HCT116 (cell line): ENCODE measurements around the gene SLC16A11. TPM values are rescaled to one million over a fixed set of nuclear protein-coding genes. Genes with fewer than 3 reads are reported as not detected.
A peak's percentile ranks its signal among the peaks of the same experiment; 100 is the strongest.

Source experiments
- ATAC-seq: fragments of 200-7000 bp; cut with Tn5 transposase; 2 replicates; pipeline ENCODE4 v1.9.1; 2020; ENCODE audit warnings: mild to moderate bottlenecking, moderate library complexity
- BruUV-seq: library from RNA; stranded (reverse); fragments of 400-500 nt; replicated peaks from 2 replicates; lab custom pipeline; 2021; lab: Mats Ljungman, UMichigan
- CTCF ChIA-PET: fragments of 300-600 bp; sonication (Branson Sonifier 250); formaldehyde crosslinking; loops from one replicate; lab custom pipeline; 2021; ENCODE audit warnings: antibody characterized with exemption; lab: Charles Lee
- POLR2A ChIA-PET: fragments of 300-600, 350-600 bp; sonication (Branson Sonifier 250); formaldehyde crosslinking; loops from one replicate; lab custom pipeline; 2021; ENCODE audit warnings: antibody characterized with exemption; lab: Charles Lee
- RAD21 ChIA-PET, 2 experiments: fragments of 300-600 bp; sonication (Branson Sonifier 250); formaldehyde crosslinking; loops; one replicate each; lab custom pipeline; 2023; ENCODE audit warnings: low total read pairs in 2 of 2; ENCODE audit not compliant: uncharacterized antibody in 2 of 2, unreplicated experiment in 2 of 2, low non-redundant PET in 1 of 2; lab: Charles Lee
- DNase-seq: peaks from one replicate; pipeline ENCODE4 v3.0.0-alpha.2; 2010; ENCODE audit warnings: low read depth, low spot score
- H2AFZ ChIP-seq: fragments of 200-600 bp; shearing (Covaris generic), sonication (generic); 2 replicates; pipeline ENCODE4 v1.6.1; 2017; ENCODE audit warnings: low read depth, mixed run types, mixed read lengths, antibody characterized with exemption, low read length; ENCODE audit not compliant: poor library complexity, severe bottlenecking
- H3K27ac ChIP-seq: 2 replicates; pipeline ENCODE4 v1.5.1; 2012; ENCODE audit warnings: low read depth, low read length
- H3K27me3 ChIP-seq: fragments of 200-600 bp; sonication (generic); 2 replicates; pipeline ENCODE4 v1.6.1; 2016; ENCODE audit warnings: mixed run types, low read length, mixed read lengths; ENCODE audit not compliant: insufficient read depth
- H3K36me3 ChIP-seq, 2 experiments: fragments of 200-500 bp in 1 of 2; fragments of 200-600 bp in 1 of 2; sonication (Bioruptor generic) in 1 of 2; sonication (generic) in 1 of 2; 2 replicates each; pipeline versions ENCODE4 v1.5.1 to v1.6.1; 2014 to 2016; ENCODE audit warnings: low read length in 2 of 2, inconsistent platforms in 1 of 2, mixed read lengths in 1 of 2, mixed run types in 1 of 2; ENCODE audit not compliant: insufficient read depth in 2 of 2, control insufficient read depth in 1 of 2
- H3K4me1 ChIP-seq, 2 experiments: fragments of 200-600 bp in 1 of 2; sonication (generic) in 1 of 2; 2 replicates each; pipeline versions ENCODE4 v1.5.1 to v1.6.1; 2012 to 2017; ENCODE audit warnings: low read length in 2 of 2, inconsistent platforms in 1 of 2, mild to moderate bottlenecking in 1 of 2, mixed read lengths in 1 of 2, mixed run types in 1 of 2, moderate library complexity in 1 of 2; ENCODE audit not compliant: insufficient read depth in 2 of 2, control insufficient read depth in 1 of 2
- H3K4me2 ChIP-seq: fragments of 200-600 bp; sonication (generic); 2 replicates; pipeline ENCODE4 v1.6.1; 2017; ENCODE audit warnings: mixed run types, low read length, mixed read lengths
- H3K4me3 ChIP-seq, 2 experiments: fragments of 200-600 bp in 1 of 2; sonication (generic) in 1 of 2; replicated peaks in 1 of 2; 2 replicates each; pipeline ENCODE4 v1.5.1; 2011 to 2016; ENCODE audit warnings: low read length in 2 of 2, control low read depth in 1 of 2, low read depth in 1 of 2, mild to moderate bottlenecking in 1 of 2, mixed read lengths in 1 of 2, mixed run types in 1 of 2
- H3K79me2 ChIP-seq: fragments of 200-600 bp; sonication (generic); 2 replicates; pipeline ENCODE4 v1.6.1; 2017; ENCODE audit warnings: mild to moderate bottlenecking, mixed run types, low read length, moderate library complexity, mixed read lengths; ENCODE audit not compliant: insufficient read depth
- H3K9ac ChIP-seq: fragments of 200-600 bp; sonication (generic); 2 replicates; pipeline ENCODE4 v1.6.1; 2016; ENCODE audit warnings: low read length, mixed read lengths
- H3K9me2 ChIP-seq: fragments of 200-600 bp; sonication (generic), shearing (Covaris generic); 2 replicates; pipeline ENCODE4 v1.6.1; 2017; ENCODE audit warnings: mixed run types, mild to moderate bottlenecking, moderate library complexity; ENCODE audit not compliant: insufficient read depth
- H3K9me3 ChIP-seq, 2 experiments: fragments of 200-500 bp in 1 of 2; fragments of 200-600 bp in 1 of 2; sonication (Bioruptor generic) in 1 of 2; sonication (generic) in 1 of 2; 2 replicates each; pipeline ENCODE4 v1.6.1; 2014 to 2017; ENCODE audit warnings: low read length in 2 of 2, mixed read lengths in 2 of 2, inconsistent platforms in 1 of 2, low read depth in 1 of 2, mild to moderate bottlenecking in 1 of 2, mixed run types in 1 of 2, moderate library complexity in 1 of 2; ENCODE audit not compliant: control insufficient read depth in 1 of 2, insufficient read depth in 1 of 2
- H4K20me1 ChIP-seq: fragments of 200-600 bp; sonication (generic), shearing (Covaris generic); 2 replicates; pipeline ENCODE4 v1.6.1; 2017; ENCODE audit warnings: mixed run types, mild to moderate bottlenecking, moderate library complexity; ENCODE audit not compliant: insufficient read depth
- ATF3 ChIP-seq: IDR thresholded peaks from 2 replicates; pipeline ENCODE4 v1.6.1; 2012
- CBX3 ChIP-seq: IDR thresholded peaks from 2 replicates; pipeline ENCODE4 v1.6.1; 2012; ENCODE audit warnings: low read depth
- CEBPB ChIP-seq: IDR thresholded peaks from 2 replicates; pipeline ENCODE4 v1.6.1; 2012; ENCODE audit warnings: low read depth
- EGR1 ChIP-seq: IDR thresholded peaks from 2 replicates; pipeline ENCODE4 v1.6.1; 2012; ENCODE audit warnings: low read depth
- ELF1 ChIP-seq: IDR thresholded peaks from 2 replicates; pipeline ENCODE4 v1.6.1; 2012; ENCODE audit warnings: low read depth, borderline replicate concordance
- EZH2phosphoT487 ChIP-seq: fragments of 200-600 bp; IDR thresholded peaks from 2 replicates; pipeline ENCODE4 v1.6.1; 2018; ENCODE audit warnings: antibody characterized with exemption, borderline replicate concordance
- FOSL1 ChIP-seq: IDR thresholded peaks from 2 replicates; pipeline ENCODE4 v1.6.1; 2012; ENCODE audit warnings: low read depth
- POLR2AphosphoS5 ChIP-seq: IDR thresholded peaks from 2 replicates; pipeline ENCODE4 v1.6.1; 2011; ENCODE audit warnings: mild to moderate bottlenecking, low read depth, low read length, moderate library complexity
- RAD21 ChIP-seq: IDR thresholded peaks from 2 replicates; pipeline ENCODE4 v1.6.1; 2012; ENCODE audit warnings: low read depth, mild to moderate bottlenecking
- REST ChIP-seq: IDR thresholded peaks from 2 replicates; pipeline ENCODE4 v1.6.1; 2012; ENCODE audit warnings: low read depth
- SIN3A ChIP-seq: IDR thresholded peaks from 2 replicates; pipeline ENCODE4 v1.6.1; 2012; ENCODE audit warnings: low read depth
- SP1 ChIP-seq: IDR thresholded peaks from 2 replicates; pipeline ENCODE4 v1.6.1; 2012; ENCODE audit warnings: low read depth
- TCF7L2 ChIP-seq: IDR thresholded peaks from 2 replicates; pipeline ENCODE4 v1.7.0; 2011; ENCODE audit warnings: borderline replicate concordance, inconsistent platforms; ENCODE audit not compliant: insufficient read depth, insufficient read length; ENCODE audit errors: extremely low read depth
- YY1 ChIP-seq: IDR thresholded peaks from 2 replicates; pipeline ENCODE4 v1.6.1; 2011; ENCODE audit warnings: low read length, low read depth, moderate library complexity, mild to moderate bottlenecking; ENCODE audit not compliant: insufficient replicate concordance; ENCODE audit errors: extremely low read depth
- ZBTB33 ChIP-seq: IDR thresholded peaks from 2 replicates; pipeline ENCODE4 v1.6.1; 2011; ENCODE audit warnings: mild to moderate bottlenecking, low read length, moderate library complexity; ENCODE audit not compliant: insufficient replicate concordance; ENCODE audit errors: extremely low read depth
- ZFX ChIP-seq: fragments of 450-650 bp; IDR thresholded peaks from 2 replicates; pipeline ENCODE4 v1.6.1; 2017
- ZNF274 ChIP-seq: fragments of 200-500 bp; sonication (Bioruptor generic); IDR thresholded peaks from 2 replicates; pipeline ENCODE4 v1.6.1; 2014; ENCODE audit warnings: mild to moderate bottlenecking, low read depth, low read length, inconsistent platforms
- intact Hi-C: fragments of 100-400 bp; cut with micrococcal nuclease; formaldehyde crosslinking; loops from 2 replicates; pipeline ENCODE4 v1.10.0; 2022
- total RNA-seq: library from RNA; stranded (reverse); gene quantifications from one replicate; pipeline ENCODE4 v1.2.1, GENCODE V29; 2021; ENCODE audit not compliant: unreplicated experiment
- TF ChIP-seq, protein P1 (sequence below): IDR thresholded peaks from 2 replicates; pipeline ENCODE4 v1.6.1; 2012
- TF ChIP-seq, protein P2 (sequence below), 3 experiments: fragments of 200-600 bp in 1 of 3; sonication (generic) in 1 of 3; IDR thresholded peaks in 2 of 3; conservative IDR thresholded peaks in 1 of 3; 2 replicates each; pipeline ENCODE4 v1.5.1; 2012 to 2017; ENCODE audit warnings: low read depth in 2 of 3, low read length in 2 of 3, antibody characterized with exemption in 1 of 3, borderline replicate concordance in 1 of 3, control low read depth in 1 of 3, mild to moderate bottlenecking in 1 of 3, mixed read lengths in 1 of 3, mixed run types in 1 of 3, moderate library complexity in 1 of 3; ENCODE audit not compliant: insufficient read depth in 1 of 3

SLC16A11 gene
- total RNA-seq, 1 experiment from 2014 or later = not detected

- no peak for TF ChIP-seq ELF1
- no peak for TF ChIP-seq SP1
- no peak for TF ChIP-seq EGR1
- no peak for TF ChIP-seq ZFX
- no peak for TF ChIP-seq CEBPB
- no peak for TF ChIP-seq SIN3A
- TF ChIP-seq, protein P1, sequence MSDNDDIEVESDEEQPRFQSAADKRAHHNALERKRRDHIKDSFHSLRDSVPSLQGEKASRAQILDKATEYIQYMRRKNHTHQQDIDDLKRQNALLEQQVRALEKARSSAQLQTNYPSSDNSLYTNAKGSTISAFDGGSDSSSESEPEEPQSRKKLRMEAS = no peak
- no peak for TF ChIP-seq POLR2AphosphoS5
- TF ChIP-seq, protein P2, sequence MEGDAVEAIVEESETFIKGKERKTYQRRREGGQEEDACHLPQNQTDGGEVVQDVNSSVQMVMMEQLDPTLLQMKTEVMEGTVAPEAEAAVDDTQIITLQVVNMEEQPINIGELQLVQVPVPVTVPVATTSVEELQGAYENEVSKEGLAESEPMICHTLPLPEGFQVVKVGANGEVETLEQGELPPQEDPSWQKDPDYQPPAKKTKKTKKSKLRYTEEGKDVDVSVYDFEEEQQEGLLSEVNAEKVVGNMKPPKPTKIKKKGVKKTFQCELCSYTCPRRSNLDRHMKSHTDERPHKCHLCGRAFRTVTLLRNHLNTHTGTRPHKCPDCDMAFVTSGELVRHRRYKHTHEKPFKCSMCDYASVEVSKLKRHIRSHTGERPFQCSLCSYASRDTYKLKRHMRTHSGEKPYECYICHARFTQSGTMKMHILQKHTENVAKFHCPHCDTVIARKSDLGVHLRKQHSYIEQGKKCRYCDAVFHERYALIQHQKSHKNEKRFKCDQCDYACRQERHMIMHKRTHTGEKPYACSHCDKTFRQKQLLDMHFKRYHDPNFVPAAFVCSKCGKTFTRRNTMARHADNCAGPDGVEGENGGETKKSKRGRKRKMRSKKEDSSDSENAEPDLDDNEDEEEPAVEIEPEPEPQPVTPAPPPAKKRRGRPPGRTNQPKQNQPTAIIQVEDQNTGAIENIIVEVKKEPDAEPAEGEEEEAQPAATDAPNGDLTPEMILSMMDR (IDR thresholded peaks at IDR 0.05 in 2 of 3, conservative IDR thresholded peaks at IDR 0.05 in 1 of 3; ENCODE audit: borderline replicate concordance in 1 of 3, insufficient read depth in 1 of 3, low read depth in 2 of 3, low read length in 2 of 3) = no peak
- no peak for TF ChIP-seq RAD21
- no peak for TF ChIP-seq REST
- no peak for TF ChIP-seq EZH2phosphoT487
- TF ChIP-seq ATF3 = no peak
- no peak for TF ChIP-seq TCF7L2
- no peak for TF ChIP-seq FOSL1
- no peak for TF ChIP-seq ZBTB33
- TF ChIP-seq ZNF274 = no peak
- no peak for TF ChIP-seq YY1
- no peak for TF ChIP-seq CBX3
Observed at GRCh38 chr17:7011942-7012254, 32.0 kb downstream of the SLC16A11 start.

More at GRCh38 chr17:7011942-7012254, 32.0 kb downstream of the SLC16A11 start:
- Histone ChIP-seq H3K9me2 (no peaks in the 10 kb centered on the region), H3K9me3 (no peaks in the 10 kb centered on the region), H3K4me2 (peak overlapping the region; percentile 100), H3K4me1 (peaks cover 11 to 25% of the 10 kb centered on the region in 2 experiments; a peak in 3 of 4 replicates), H3K27me3 (no peaks in the 10 kb centered on the region), H3K79me2 (peaks cover 56% of the 10 kb centered on the region), H3K27ac (peak overlapping the region; percentile 94), H3K9ac (peak overlapping the region; percentile 98), H3K36me3 (no peaks in the 10 kb centered on the region), H4K20me1 (no peaks in the 10 kb centered on the region), H3K4me3 (peak overlapping the region; percentile 61 to 74), H2AFZ (no peak overlapping the region)
- ATAC-seq (no peak), DNase-seq (no peak)
- ChIA-PET POLR2A (interaction anchor here (0.7 to 1.2 kb wide), 2 partner anchors 12 to 24 kb away, joined by 3 to 5 read pairs; partner anchors contain the start of gene SLC16A13), RAD21 (no interaction called here), CTCF (interaction anchor here (0.9 kb wide), 1 partner anchor 168 kb away, joined by 3 read pairs; no protein-coding TSS in a partner anchor)
- intact Hi-C loops = no loop called here
- BruUV-seq = TSS peak; percentile 76
